GM06990 (cell line): ENCODE results near the gene CDY2B.
"Not testable (repeated sequence)": the region's sequence is repeated elsewhere in the genome, so short reads cannot be mapped to it uniquely, and the experiment has no call there.

Source experiments
- DNase-seq: peaks from one replicate; pipeline ENCODE4 v3.0.0-alpha.2; 2011; ENCODE audit not compliant: insufficient read length; ENCODE audit errors: extremely low read depth
- H3K27me3 ChIP-seq: replicated peaks from 2 replicates; pipeline ENCODE4 v1.6.0; 2011; ENCODE audit warnings: low read length; ENCODE audit not compliant: control insufficient read depth, insufficient read depth
- H3K36me3 ChIP-seq: 2 replicates; pipeline ENCODE4 v1.5.1; 2011; ENCODE audit warnings: low read length; ENCODE audit not compliant: control insufficient read depth, insufficient read depth
- H3K4me3 ChIP-seq: replicated peaks from 2 replicates; pipeline ENCODE4 v1.5.1; 2011; ENCODE audit warnings: low read depth, mild to moderate bottlenecking, control low read depth, low read length

The CDY2B gene, protein sequence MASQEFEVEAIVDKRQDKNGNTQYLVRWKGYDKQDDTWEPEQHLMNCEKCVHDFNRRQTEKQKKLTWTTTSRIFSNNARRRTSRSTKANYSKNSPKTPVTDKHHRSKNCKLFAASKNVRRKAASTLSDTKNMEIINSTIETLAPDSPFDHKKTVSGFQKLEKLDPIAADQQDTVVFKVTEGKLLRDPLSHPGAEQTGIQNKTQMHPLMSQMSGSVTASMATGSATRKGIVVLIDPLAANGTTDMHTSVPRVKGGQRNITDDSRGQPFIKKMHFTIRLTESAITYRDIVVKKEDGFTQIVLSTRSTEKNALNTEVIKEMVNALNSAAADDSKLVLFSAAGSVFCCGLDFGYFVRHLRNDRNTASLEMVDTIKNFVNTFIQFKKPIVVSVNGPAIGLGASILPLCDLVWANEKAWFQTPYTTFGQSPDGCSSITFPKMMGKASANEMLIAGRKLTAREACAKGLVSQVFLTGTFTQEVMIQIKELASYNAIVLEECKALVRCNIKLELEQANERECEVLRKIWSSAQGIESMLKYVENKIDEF

DNA sequence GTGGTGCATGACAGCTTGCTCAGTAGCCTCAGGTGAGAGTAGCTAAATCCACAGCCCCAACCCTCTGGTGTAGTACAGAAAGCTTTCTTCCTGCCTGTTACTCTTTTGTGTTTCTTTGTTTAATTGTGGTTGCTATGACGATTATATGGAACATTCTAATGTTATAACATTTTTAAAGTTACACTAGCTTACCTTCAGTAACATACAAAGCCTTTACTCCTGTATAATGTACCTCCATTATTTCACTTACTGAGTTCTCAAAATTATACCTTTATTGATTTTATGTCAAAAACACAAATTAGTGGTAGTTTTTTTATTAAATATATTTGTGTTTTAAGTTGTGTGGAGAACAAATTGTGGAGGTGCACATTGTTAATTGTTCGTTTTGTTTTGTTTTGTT is at the start of gene CDY2B:
Gene CDY2B (minus strand): TSS at position 101 of the 400 bp plus-strand sequence. CDS start 328 bp downstream, outside the sequence.
- not testable (repeated sequence) for H3K4me3 ChIP-seq, DNase-seq, H3K27me3 ChIP-seq, H3K36me3 ChIP-seq

DNA sequence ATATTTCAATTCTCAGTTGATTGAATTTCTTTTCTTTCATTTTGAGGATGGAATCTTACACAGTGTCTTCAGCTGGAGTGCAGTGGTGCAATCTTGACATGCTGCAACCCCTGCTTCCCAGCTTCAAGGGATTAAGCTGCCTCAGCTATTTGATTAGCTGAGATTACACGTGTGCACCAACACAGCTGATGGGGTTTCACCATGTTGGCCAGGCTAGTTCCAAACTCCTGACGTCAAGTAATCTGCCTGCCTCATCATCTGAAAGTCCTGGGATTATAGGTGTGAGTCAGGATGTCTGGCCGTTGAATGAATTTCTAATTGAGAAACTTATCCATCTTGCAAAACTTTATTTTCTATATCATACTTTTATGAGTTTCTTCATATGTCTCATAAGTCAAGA is 28.0 kb upstream of the CDY2B start:
- not testable (repeated sequence) for DNase-seq, H3K4me3 ChIP-seq, H3K36me3 ChIP-seq, H3K27me3 ChIP-seq

DNA sequence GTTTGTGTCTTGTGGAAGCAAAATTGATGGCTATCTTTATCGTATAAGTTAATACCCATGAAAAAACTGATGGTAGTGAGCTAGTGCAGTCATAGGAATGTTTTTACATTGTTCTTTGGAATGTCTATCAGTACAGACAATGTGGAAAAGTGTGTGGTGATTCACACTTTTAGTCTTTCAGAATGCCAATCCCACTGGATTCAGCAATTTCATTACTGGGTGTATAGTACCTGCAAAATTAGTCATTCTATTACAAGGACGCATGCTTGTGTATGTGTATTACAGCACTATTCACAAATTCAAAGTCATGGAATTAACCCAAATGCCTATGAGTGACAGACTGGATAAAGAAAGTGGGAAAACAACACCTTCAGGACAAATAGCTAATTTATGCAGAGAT is 27.3 kb upstream of the CDY2B start:
- H3K4me3 ChIP-seq, DNase-seq, H3K36me3 ChIP-seq: not testable (repeated sequence)

DNA sequence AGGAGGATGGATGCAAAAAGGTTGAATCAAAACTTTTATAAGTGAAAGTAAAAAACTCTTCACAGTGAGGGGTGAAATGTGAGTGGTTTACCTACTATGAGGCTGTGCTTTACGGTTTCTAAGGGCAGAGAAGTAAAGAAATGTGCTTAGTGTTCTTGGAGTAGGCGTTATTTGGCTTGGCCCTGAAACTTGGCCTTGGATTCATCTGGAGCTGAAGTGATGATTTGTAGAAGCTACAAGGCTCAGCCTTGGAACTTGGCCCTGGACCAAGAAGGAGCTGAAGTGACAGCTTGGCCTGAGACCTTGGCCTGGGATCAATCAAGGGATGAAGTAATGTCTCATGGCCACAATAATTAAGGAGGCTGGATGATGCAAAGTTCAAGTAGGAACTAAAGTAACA is 1.7 kb upstream of the CDY2B start:
- not testable (repeated sequence) for H3K27me3 ChIP-seq, DNase-seq, H3K4me3 ChIP-seq, H3K36me3 ChIP-seq

More for the DNA sequence above, 27.3 kb upstream of the CDY2B start:
- H3K27me3 ChIP-seq, result not testable (repeated sequence)

DNA sequence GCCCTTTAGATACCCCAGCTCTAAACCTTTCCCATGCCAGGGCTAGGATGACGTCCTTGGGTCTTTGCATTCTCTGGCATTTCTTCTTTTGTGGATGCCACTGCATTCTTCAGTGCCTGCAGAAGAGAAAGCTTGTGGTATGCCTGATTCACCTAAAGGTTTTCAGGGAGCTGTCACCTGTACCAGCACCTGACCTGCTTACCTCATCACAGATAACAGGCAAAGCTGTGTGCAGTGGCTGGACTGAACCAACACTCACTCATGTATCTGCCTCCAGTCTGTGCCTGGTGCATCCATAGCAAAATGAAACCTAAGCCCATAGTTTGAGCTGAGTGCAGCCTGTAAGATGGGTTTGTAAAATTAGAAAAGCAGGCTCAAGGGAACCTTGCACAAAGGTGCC is 3.3 kb downstream of the CDY2B start:
- not testable (repeated sequence) for DNase-seq, H3K27me3 ChIP-seq, H3K4me3 ChIP-seq, H3K36me3 ChIP-seq

DNA sequence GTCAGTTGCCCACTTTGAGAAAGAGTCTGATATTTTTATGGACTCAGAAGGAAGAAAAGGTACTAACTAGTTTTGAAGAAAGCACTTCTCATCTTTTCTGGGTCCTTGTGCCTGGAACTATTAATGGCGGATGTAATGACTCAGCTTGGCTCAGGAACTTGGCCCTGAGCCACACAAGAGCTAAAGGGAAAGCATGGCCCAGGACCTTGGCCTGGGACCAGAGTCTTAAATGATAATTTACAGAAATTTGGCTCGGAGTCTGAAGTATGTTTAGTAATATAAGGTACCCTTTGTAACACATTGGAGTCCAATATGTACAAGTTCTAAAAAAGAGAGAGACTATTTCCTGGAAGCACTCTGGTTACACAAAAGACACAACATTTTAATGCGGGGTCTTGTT is 4.6 kb downstream of the CDY2B start:
- H3K27me3 ChIP-seq, result not testable (repeated sequence)

DNA sequence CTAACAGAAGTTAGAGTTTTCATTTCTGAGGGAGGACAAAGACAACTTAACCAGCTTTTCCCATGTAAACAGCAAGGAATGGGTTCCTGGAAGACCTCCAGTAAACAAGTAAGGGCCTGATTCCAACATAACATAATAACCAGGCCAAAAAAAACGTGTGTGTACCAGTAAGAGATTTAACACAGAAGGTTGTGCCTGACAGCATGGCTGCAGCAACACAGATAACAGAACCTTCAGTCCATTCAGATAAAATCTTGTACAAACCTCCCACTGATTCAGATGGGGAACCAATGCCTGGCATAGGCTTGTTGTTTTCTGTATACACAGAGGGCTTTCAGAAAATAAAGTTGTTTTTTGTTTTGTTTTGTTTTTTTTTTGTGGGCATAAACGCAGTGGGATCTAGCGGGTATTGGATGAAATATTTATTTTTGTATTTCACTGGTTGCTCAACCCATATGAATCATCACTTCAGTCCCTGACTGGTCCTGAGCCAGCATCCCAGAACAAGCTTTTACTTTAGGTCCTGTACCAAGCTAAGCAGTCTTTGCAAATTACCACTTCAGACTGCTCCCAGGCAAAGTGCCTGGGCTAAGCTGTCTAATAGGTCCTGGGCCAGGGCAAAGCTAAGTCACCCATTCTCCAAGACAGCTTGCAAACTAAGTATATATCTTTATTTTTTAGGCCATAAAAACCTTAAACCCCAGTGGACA is 8.7 kb downstream of the CDY2B start:
- H3K4me3 ChIP-seq, H3K36me3 ChIP-seq, DNase-seq, H3K27me3 ChIP-seq: not testable (repeated sequence)

More for the DNA sequence above, 4.6 kb downstream of the CDY2B start:
- not testable (repeated sequence) for H3K4me3 ChIP-seq, DNase-seq, H3K36me3 ChIP-seq

DNA sequence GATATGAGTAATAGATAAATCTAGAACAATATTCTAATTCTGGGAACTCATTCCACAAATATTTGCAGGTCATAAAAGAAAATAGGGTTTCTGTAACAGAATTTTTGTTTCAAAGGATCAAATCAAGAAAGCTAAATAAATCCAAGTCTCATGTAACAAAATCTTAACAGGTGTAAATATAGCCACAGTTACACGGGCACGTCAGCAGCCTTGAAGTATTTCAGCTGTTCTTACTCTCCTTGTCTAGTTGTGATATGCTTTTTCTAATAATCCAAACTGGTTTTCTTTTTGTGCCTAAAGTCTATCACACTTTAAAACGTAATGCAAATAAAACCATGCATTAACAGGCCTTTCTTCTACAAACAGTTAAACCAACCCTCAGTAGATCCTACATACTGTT is 9.3 kb downstream of the CDY2B start:
- DNase-seq, H3K4me3 ChIP-seq, H3K36me3 ChIP-seq, H3K27me3 ChIP-seq: not testable (repeated sequence)

DNA sequence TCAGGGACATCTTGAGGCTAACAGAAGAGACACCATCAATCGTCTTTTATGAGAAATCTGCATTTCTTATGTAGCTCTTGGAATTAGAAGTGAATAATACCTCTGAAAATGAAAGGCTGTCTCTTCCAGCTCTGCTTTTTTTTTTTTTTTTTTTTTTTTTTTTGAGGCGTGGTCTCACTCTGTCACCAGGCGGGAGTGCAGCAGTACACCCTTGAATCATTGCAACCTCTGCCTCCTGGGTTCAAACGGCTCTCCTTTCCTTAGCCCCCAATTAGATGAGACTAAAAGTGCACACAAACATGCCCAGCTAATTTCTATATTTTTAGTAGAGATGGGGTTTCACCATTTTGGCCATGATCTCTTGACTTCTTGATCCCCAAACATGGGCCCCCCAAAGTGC is 12.2 kb downstream of the CDY2B start:
- not testable (repeated sequence) for DNase-seq, H3K36me3 ChIP-seq, H3K27me3 ChIP-seq, H3K4me3 ChIP-seq

DNA sequence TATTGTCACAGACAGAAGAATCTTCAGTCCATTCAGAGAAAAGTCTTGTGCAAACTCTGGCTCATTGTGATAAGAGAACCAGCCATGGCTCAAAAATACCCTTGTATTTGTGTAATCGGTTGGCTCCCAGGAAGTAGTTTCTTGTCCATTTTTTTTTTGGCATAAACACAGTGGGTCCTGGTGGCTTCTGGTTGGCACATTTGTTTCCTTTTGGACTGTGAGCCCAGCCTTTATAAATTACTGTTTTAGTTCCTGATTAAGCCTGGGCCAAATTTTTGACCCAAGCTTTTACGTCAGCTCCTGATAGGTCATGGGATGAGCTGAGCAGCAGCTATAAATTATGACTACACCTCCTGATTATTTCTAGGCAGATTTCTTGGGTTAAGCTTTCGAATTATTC is 19.4 kb downstream of the CDY2B start:
- not testable (repeated sequence) for H3K27me3 ChIP-seq, H3K4me3 ChIP-seq, H3K36me3 ChIP-seq, DNase-seq

DNA sequence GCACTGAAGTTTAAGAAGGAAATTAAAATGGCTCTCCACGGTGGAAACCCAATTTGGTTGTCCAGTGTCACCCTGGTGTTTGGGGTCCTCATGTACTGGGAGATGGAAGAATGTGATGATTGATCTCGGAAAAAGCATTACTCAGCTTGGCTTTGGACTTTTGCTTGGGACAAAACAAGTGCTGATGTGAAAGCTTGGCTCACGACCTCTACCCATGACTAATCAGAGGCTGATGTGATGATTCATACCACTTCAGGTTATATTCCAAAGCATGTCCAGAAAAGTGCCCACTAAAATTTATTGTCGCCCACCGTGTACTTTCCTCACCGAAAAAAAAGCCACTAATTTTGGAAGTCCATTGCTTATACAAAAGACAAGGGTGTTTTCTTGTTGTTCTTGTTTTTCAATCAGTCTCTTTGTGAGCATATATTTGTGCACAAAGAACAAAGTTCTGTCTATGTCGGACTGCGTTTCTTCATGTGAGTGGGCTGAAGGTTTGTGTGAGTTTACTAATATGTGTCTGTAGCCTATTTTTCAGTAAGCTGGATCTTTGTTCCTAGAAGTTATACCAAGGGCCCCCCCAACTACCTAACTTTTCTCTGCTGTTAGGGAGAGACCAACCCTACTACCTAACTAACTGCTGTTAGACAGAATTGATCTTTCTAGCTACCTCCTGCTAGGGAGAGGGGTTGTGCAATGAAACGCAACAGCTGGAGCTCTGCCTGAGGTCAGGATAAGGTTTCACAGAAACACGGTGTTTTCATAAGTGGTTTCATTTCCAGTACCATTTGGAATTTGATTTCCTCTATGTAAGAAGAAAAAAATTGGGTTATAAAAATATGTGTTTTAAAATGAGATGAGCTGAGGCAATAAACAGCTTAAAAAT is 22.8 kb downstream of the CDY2B start:
- H3K36me3 ChIP-seq, DNase-seq, H3K27me3 ChIP-seq, H3K4me3 ChIP-seq: not testable (repeated sequence)

DNA sequence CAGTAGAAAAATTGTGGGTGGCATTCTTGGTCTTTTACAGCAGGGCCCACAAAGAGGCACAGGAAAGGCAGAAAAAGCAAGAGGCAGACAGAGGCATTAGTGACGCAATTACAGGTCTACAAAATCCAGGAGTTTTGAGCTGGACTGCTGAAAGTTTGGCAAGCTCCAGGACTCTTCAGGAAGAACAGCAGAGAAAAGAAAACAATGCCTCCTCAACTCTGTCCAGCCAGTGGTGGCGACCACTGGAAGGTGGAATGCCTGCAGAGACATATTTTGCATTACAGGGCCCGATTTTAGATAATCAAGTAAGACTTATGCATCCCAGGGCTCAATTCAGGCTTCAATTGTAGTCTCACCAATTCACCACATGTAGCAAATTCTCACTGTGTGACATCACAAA is 23.5 kb downstream of the CDY2B start:
- not testable (repeated sequence) for H3K27me3 ChIP-seq, H3K36me3 ChIP-seq, H3K4me3 ChIP-seq, DNase-seq

DNA sequence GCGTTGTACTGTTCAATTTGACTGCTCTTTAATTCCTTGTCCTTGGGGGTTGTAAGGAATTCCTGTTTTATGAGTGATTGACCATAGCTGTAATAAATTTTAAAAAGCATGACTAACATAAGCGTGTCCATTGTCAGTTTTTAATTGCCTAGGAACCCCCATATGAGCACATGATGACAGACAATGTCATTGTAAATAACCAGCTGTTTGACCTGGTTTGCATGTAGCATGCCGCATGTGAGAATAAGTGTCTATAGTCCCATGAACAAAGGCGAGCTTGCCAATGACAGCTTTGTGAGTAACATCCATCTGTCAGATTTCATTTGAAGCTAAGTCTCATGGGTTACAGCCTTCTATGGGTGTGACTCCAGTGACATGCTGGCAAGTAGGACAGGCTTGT is 30.9 kb downstream of the CDY2B start:
- H3K27me3 ChIP-seq, H3K4me3 ChIP-seq, DNase-seq, H3K36me3 ChIP-seq: not testable (repeated sequence)
